ENCODE data around the gene TMEM60. TPM values are rescaled to one million over a fixed set of nuclear protein-coding genes. Genes with fewer than 3 reads are reported as not detected.

Gene TMEM60
- total RNA-seq, 2 experiments from 2014 or later: 19.2 to 29.7 TPM

DNA sequence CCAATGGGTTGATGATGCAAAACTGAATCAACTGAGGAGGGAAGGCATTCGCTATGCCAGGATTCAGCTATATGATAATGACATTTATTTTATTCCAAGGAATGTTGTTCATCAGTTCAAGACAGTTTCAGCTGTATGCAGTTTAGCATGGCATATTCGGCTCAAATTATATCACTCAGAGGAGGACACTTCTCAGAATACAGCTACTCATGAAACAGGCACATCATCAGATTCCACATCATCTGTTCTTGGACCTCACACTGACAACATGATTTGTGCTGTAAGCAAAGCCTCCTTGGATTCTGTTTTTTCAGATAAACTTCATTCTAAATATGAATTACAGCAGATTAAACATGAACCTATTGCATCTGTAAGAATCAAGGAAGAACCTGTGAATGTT is 19.7 kb downstream of the TMEM60 start:
- H2AFZ ChIP-seq (ENCODE audit: low read length): no peak overlapping the region
- no peak for DNase-seq (ENCODE audit: low spot score)
- peaks cover 96% of the 10 kb centered on the region for H3K36me3 ChIP-seq (ENCODE audit: insufficient read depth, low read length)
- peaks cover 13% of the 10 kb centered on the region for H3K9me3 ChIP-seq (ENCODE audit: low read length)
- peaks cover 11% of the 10 kb centered on the region for H3K4me1 ChIP-seq (ENCODE audit: insufficient read depth, low read length, poor library complexity, severe bottlenecking)
- H3K9me2 ChIP-seq (ENCODE audit: insufficient read depth, low read length): no peaks in the 10 kb centered on the region
- H3K4me2 ChIP-seq (ENCODE audit: low read length): no peak overlapping the region
- TF ChIP-seq, protein P1, sequence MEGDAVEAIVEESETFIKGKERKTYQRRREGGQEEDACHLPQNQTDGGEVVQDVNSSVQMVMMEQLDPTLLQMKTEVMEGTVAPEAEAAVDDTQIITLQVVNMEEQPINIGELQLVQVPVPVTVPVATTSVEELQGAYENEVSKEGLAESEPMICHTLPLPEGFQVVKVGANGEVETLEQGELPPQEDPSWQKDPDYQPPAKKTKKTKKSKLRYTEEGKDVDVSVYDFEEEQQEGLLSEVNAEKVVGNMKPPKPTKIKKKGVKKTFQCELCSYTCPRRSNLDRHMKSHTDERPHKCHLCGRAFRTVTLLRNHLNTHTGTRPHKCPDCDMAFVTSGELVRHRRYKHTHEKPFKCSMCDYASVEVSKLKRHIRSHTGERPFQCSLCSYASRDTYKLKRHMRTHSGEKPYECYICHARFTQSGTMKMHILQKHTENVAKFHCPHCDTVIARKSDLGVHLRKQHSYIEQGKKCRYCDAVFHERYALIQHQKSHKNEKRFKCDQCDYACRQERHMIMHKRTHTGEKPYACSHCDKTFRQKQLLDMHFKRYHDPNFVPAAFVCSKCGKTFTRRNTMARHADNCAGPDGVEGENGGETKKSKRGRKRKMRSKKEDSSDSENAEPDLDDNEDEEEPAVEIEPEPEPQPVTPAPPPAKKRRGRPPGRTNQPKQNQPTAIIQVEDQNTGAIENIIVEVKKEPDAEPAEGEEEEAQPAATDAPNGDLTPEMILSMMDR (conservative IDR thresholded peaks at IDR 0.05; ENCODE audit: low read length): no peak
- TF ChIP-seq EZH2phosphoT487 (IDR thresholded peaks at IDR 0.05; ENCODE audit: borderline replicate concordance, low read depth, low read length): no peak
- H3K79me2 ChIP-seq (ENCODE audit: insufficient read depth, low read depth, low read length): peaks cover 8% of the 10 kb centered on the region; the same call in 1 of the 2 replicates
- intact Hi-C loops (cut with micrococcal nuclease; ENCODE audit: unreplicated experiment): no loop called here
- ChIA-PET POLR2A (interaction anchor here (1.2 kb wide), 1 partner anchor 56 kb away, joined by 5 read pairs; no protein-coding TSS in a partner anchor), CTCF (ENCODE audit: unreplicated experiment) (no interaction called here)
- H3K4me3 ChIP-seq (ENCODE audit: low read depth, low read length, poor library complexity, severe bottlenecking): no peak overlapping the region
- no peaks in the 10 kb centered on the region for H4K20me1 ChIP-seq (ENCODE audit: insufficient read depth, low read length)
- TSS peak; percentile 23 for BruUV-seq (replicated peaks)
- no peak overlapping the region for H3K27ac ChIP-seq (ENCODE audit: low read depth, low read length, poor library complexity, severe bottlenecking)

DNA sequence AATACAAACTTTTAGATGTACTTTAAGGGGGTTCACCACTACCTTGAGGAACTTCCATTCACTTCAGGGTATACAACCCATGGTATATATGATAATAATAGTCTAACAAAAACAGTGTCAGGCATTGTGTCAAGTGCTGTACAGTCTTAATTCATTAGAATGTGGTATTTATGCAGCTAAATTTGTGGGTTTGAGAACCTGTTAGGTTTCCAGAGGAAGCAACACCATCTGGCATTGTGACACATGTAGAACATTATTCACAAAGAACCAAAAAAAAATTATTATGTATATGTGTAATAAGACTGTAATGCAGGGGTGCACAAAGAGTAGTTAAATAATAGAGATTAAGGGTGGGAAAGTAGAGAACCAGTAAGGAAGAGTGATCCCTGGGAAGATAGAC is 26.3 kb downstream of the TMEM60 start:
- Histone ChIP-seq H3K9me2 (ENCODE audit: insufficient read depth, low read length) (no peaks in the 10 kb centered on the region), H3K79me2 (ENCODE audit: insufficient read depth, low read depth, low read length) (peaks cover 8% of the 10 kb centered on the region; the same call in 1 of the 2 replicates), H3K4me2 (ENCODE audit: low read length) (no peak overlapping the region), H3K4me3 (ENCODE audit: low read depth, low read length, poor library complexity, severe bottlenecking) (no peak overlapping the region), H3K4me1 (ENCODE audit: insufficient read depth, low read length, poor library complexity, severe bottlenecking) (peaks cover 17% of the 10 kb centered on the region), H4K20me1 (ENCODE audit: insufficient read depth, low read length) (no peaks in the 10 kb centered on the region), H2AFZ (ENCODE audit: low read length) (no peak overlapping the region), H3K27ac (ENCODE audit: low read depth, low read length, poor library complexity, severe bottlenecking) (no peak overlapping the region), H3K36me3 (ENCODE audit: insufficient read depth, low read length) (peaks cover 94% of the 10 kb centered on the region), H3K9me3 (ENCODE audit: low read length) (peaks cover 8% of the 10 kb centered on the region)
- no peak for DNase-seq (ENCODE audit: low spot score)
- TF ChIP-seq, protein P1 (conservative IDR thresholded peaks at IDR 0.05; ENCODE audit: low read length): no peak
- no peak for TF ChIP-seq EZH2phosphoT487 (IDR thresholded peaks at IDR 0.05; ENCODE audit: borderline replicate concordance, low read depth, low read length)
- BruUV-seq (replicated peaks): no TSS peak
- intact Hi-C loops (cut with micrococcal nuclease; ENCODE audit: unreplicated experiment): no loop called here
- POLR2A ChIA-PET: no interaction called here
- CTCF ChIA-PET (ENCODE audit: unreplicated experiment): no interaction called here

DNA sequence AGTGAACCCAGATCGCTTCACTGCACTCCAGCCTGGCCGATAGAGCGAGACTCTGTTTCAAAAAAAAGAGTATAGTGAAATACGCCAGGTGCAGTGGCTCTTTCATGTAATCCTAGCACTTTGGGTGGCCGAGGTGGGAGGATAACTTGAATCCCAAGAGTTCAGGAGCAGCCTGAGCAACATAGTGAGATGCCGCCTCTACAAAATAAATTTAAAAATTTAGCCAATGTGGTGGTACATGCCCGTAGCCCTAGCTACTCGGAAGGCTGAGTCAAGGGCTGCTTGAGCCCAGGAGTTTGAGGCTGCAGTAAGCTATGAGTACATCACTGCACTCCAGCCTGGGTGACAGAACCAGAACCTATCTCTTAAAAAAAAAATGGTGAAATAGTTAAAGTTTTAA is 27.9 kb downstream of the TMEM60 start:
- Histone ChIP-seq H3K4me2 (ENCODE audit: low read length) (no peak overlapping the region), H3K36me3 (ENCODE audit: insufficient read depth, low read length) (peaks cover 94% of the 10 kb centered on the region), H2AFZ (ENCODE audit: low read length) (no peak overlapping the region), H3K79me2 (ENCODE audit: insufficient read depth, low read depth, low read length) (peaks cover 15% of the 10 kb centered on the region; the same call in 1 of the 2 replicates), H3K4me1 (ENCODE audit: insufficient read depth, low read length, poor library complexity, severe bottlenecking) (peaks cover 15% of the 10 kb centered on the region), H3K9me2 (ENCODE audit: insufficient read depth, low read length) (no peaks in the 10 kb centered on the region), H3K4me3 (ENCODE audit: low read depth, low read length, poor library complexity, severe bottlenecking) (no peak overlapping the region), H3K27ac (ENCODE audit: low read depth, low read length, poor library complexity, severe bottlenecking) (no peak overlapping the region), H3K9me3 (ENCODE audit: low read length) (no peaks in the 10 kb centered on the region), H4K20me1 (ENCODE audit: insufficient read depth, low read length) (no peaks in the 10 kb centered on the region)
- ChIA-PET POLR2A (no interaction called here), CTCF (ENCODE audit: unreplicated experiment) (no interaction called here)
- no peak for TF ChIP-seq EZH2phosphoT487 (IDR thresholded peaks at IDR 0.05; ENCODE audit: borderline replicate concordance, low read depth, low read length)
- TF ChIP-seq, protein P1 (conservative IDR thresholded peaks at IDR 0.05; ENCODE audit: low read length): no peak
- peak; percentile 17 for DNase-seq (ENCODE audit: low spot score)
- no TSS peak for BruUV-seq (replicated peaks)
- intact Hi-C loops (cut with micrococcal nuclease; ENCODE audit: unreplicated experiment): no loop called here

Measured in OCI-LY7 (cell line).